DMS53 treated with DMSO at 0.1 percent for 48 hours (cell line): ENCODE results near the gene CCDC73.
"Not testable (repeated sequence)": the region's sequence is repeated elsewhere in the genome, so short reads cannot be mapped to it uniquely, and the experiment has no call there.

ENCODE experiments used
- DNase-seq: peaks from one replicate; lab custom pipeline; 2025; ENCODE audit not compliant: unreplicated experiment; lab: John Stamatoyannopoulos, UW

CCDC73 gene

DNA sequence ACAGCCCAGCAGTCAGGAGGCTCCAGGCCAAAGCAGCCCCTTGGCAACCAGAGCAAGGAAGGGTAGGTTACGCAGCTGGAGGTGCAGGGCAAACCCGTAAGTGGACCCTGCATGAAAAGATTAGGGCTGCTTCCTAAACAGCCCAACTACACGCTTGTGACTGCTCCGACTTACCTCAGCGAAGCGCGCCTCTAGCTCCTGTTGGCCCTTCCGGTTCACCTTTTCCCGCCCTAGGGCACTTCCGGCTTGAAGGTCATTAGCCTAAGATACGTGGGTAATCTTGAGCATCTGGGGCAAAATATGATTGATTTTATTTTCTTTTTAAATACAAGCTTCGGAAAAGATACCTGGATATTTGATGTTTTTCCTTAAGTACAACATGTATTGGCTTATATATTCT, at the start of gene CCDC73:
Gene CCDC73 (minus strand): TSS at position 224 of the 400 bp plus-strand sequence. CDS start 34,419 bp downstream, outside the sequence.
- no peak for DNase-seq

DNA sequence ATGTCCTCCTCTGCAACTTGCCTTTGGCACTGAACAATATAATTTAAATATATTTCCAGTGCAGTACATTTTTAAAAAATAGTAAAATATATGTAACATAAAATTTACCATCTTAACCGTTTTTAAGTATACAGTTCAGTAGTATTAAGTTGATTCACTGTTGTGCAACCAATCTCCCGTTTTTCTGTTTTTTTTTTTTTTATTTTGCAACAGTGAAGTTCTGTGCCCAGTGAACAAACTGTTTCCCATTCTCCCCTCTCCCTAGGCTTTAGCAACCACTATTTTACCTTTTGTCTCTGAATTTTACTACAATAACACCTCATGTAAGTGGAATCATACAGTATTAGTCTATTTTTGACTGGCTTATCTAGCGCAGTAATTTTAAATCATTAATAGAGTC, 49.1 kb upstream of the CCDC73 start:
- no peak for DNase-seq

DNA sequence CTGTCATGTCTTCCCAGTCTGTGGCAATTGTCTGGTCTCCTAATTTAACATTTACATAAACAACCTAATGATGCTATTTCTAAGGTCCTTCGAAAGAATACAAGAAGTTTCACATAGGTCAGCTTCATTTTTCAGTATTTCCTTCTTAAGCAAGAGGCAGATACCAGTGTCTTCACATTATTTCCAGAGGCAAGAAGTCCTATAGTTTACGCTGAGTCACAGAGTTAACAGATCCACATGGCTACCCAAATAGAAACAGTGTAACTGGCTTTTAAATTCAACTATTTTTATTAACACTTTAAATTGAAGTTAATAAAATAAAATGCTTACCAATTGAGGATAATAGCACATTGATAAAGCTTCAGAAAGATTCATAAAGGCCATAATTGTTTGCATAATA, 46.1 kb upstream of the CCDC73 start:
- no peak for DNase-seq

DNA sequence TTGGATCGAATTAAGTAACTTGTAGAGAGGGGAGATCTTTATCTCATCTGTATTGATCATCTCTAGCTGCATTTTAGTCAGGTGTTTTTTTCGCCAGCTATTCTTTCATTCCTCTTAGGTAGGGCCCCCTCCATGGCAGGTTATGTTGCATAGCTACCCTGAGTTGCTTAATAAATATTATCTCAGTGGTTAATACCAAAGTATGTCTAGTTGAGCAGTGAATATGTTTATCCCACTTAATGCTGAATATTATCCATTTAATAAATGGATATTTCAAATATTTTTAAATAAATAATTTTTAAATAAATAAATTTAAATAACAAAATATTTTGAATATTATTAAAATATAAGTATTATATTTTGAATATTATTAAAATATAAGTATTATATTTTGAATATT, 44.8 kb upstream of the CCDC73 start:
- no peak for DNase-seq

DNA sequence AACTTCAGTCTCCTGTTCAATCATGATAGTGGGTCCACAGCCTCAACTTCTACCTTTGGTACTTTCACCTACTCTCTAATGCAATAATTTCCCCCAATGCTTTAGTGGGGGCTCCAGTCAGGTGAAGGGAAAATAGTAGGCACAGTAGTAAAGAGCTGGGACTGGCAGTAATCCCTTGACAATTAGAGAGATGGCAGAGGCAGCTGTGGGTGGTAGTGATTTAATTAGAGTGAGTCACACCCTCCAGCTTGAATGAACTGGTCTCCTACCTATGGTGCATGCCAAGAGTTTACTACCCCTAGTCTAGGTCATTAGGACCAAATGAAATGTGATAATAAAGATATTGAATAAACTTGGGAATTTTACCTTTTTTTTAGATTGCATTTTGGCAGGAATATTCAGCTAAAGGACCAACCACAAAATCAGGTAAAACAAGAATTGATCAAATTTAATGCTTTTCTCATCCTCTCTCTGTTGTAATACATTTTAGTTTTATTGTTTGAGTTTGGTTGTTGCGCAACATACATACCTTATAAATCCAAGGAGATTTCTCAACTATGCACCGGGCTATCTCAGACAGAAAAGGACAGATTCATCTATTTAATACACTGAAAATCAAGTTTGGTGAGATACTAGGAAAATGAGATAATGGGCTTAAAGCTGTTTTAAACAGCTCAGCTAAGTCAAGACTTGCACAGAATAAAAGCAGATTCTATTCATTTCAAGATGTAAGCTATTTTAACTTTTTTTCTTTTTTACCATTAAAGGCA, 44.2 kb upstream of the CCDC73 start:
- DNase-seq = no peak

DNA sequence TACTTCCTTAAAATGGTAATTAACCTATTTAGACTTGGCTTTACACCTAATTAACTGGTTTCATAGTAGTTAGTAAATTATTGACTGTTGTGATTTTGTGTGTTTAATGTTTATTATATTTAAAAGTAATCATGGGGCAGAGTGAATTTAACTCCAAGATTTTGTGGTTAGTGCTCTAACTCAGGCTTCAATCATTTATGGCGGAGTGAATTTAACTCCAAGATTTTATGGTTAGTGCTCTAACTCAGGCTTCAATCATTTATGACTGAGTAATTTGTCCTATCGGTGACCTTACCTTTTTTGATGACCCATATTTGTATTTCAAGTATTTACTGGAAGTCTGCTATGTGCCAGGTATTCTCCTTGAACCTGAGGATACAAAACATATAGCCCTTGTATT, 42.5 kb upstream of the CCDC73 start:
- no peak for DNase-seq

DNA sequence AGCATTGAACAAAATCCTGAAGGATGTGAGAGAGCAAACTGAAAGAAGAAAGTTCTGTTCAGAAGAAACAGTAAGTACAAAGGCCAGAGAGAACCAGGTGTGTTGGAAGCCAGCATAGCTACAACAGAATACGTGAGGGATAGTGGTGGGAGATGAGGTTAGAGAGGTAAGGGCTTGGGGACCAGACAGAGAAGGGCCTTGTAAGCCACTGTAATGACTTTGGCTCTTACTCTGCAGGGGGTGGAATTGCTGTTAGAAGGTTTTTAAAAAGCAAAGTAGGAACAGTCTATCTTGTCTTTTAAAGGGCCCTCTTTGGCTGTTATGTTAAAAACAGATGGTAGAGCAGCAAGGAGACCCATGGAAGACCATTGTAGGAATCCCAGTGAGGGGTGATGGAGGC, 39.5 kb upstream of the CCDC73 start:
- no peak for DNase-seq

DNA sequence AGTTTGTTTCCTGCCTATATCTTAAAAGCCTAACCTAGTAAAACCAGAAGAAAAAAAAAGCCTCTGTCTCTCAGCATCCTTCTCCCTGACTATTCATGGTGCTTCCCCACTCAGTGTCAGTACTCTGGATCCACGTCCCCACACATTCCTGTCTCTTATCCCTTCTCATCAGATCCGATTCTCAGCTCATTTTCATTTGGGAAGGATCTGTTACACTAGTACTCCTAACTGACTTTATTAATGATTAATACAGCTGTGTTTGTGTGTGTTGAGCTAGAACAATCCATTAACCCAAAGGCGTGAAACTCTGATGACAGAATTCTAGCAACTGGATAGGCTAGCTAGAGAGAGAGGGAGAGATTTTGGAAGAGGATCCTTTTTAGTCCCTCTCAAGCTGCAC, 36.8 kb upstream of the CCDC73 start:
- no peak for DNase-seq

DNA sequence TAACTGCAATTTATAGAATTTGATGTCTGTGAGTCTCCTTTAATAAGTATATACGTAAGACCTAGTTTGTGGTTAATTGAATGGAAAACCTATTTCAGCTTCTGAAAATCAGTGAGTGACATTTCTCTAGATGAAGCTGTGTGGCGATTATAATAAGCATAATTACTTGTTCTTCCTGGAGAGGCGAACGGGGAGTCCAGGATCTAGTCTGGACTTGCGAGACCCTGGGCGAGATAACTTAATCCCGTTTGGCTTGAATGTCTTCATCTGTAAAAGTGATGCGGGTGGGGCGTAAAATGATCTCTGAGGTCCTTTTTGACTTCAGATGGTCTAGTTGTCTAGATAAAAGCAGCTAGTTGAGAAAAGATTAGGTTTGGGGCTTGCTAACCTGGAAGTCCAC, 36.3 kb upstream of the CCDC73 start:
- DNase-seq = no peak

DNA sequence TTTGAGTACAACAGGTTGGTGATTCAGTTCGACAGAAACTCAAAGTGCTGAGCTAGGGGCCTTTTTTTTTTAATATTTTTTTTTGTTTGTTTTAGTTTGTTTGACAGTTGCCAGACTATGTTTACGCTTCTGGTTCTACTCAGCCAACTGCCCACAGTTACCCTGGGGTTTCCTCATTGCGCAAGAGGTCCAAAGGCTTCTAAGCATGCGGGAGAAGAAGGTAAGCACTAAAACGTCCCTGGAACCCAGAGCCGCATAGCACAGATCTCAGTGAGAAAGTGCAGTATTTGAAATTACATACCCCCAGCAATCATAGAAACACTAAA, 35.9 kb upstream of the CCDC73 start:
- peak; percentile 52 for DNase-seq

DNA sequence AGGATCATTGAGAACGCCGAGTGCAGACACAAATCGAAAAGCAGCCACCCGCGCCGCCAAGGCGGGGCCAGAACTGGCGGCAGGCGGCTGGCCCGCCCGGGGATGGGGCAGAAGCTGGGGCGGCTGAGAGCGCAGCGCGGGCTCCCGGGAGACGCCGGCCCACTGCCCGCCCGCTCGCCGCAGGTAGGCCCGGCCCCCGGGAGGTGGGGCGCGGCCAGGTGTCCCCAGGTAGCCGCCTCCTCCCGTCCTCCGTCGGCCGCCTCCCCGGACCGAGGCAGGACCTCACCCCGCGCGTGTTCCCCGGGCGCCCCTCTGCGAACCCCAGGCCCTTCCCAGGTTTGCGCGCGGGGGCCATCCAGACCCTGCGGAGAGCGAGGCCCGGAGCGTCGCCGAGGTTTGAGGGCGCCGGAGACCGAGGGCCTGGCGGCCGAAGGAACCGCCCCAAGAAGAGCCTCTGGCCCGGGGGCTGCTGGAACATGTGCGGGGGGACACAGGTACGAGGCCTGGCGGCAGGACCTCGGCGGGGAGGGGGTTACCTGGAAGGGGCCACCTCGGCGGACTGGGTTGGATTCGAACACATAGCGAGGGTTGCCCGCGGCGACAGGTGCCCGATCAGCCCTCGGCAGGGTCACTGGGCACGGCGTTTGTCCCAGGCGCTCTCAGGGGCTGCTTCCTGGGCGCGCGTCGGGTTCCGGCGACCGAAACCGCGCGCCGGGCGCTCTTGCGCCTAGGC, 35.4 kb upstream of the CCDC73 start, which contains the start of gene PRRG4:
Gene PRRG4 (plus strand): TSS at position 248 of the 733 bp plus-strand sequence. CDS start 603 bp downstream, outside the sequence.
- DNase-seq = peak; percentile 68

DNA sequence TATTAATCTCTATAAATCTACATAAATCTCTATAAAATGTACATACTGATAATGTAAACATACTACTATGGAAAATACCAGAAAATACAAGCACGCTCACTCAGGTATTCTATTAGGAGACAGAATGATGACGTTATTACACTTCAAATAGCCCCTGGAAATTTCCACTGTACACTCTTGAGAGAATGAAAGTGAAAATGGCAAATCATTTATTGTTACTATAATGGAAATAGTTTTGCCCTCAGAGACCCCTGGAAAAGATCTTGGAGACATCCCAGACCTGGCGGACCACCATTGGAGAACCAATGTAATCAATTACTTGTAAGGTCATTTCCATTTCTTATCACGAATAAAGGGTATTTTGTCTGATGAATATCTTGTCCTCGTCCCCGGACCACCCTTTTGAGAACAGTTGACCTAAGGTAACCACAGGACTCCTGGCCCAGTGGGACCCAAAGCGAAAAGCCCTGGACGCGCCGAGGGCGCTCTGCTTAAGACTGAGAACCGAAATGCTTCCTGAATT, 34.8 kb upstream of the CCDC73 start:
- DNase-seq = peak; percentile 37

DNA sequence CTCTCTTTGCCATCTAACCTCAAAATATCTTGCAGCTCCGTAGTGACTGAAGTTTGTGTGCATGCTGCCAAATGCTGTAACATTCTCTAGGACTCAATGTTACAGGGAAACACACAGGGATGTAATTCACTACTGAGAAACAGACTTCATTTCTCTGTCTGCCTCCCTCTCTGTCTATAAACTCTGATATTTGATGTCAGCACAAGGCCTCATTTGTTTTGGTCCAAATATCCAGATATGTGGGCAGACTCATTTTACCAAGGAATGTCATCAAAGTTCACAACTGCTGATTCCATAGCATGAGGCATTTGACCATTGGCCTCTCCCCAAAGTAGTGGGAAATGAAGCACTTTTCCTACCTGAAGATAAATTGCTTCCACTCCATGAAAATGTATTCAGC, 32.8 kb upstream of the CCDC73 start:
- DNase-seq = no peak

DNA sequence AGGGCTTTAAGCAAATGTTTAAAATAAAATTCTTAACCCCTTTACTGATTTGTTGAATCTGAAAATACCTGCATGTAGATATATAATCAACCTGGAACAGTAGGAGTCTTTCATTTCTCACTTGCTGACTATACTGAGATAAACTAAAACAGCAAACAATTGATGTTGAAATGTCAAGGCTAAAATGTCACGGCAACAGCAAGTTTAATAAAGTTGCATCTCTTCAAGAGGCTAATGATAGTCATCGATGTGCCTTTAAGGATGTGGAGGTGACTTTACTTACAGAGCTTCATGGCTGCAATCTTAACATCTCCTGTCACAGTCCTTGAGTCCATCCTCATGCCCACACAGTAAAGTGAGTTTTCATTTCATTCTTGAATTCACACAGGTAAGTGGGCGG, 31.7 kb upstream of the CCDC73 start:
- DNase-seq = no peak

DNA sequence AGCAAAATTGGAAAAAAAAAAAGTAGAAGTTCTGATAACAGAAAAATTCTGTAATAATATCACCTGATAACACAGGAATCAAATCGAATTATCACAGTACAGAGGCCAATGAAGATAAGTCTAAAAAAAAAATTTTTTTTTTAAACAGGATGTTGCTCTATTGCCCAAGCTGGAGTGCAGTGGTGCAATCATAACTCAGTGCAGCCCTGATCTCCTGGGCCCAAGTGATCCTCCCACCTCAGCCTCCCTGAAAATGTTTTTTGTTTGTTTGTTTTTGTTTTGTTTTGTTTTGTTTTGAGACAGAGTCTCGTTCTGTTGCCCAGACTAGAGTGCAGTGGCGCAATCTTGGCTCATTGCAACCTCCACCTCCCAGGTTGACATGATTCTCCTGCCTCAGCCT, 29.2 kb upstream of the CCDC73 start:
- DNase-seq = not testable (repeated sequence)

DNA sequence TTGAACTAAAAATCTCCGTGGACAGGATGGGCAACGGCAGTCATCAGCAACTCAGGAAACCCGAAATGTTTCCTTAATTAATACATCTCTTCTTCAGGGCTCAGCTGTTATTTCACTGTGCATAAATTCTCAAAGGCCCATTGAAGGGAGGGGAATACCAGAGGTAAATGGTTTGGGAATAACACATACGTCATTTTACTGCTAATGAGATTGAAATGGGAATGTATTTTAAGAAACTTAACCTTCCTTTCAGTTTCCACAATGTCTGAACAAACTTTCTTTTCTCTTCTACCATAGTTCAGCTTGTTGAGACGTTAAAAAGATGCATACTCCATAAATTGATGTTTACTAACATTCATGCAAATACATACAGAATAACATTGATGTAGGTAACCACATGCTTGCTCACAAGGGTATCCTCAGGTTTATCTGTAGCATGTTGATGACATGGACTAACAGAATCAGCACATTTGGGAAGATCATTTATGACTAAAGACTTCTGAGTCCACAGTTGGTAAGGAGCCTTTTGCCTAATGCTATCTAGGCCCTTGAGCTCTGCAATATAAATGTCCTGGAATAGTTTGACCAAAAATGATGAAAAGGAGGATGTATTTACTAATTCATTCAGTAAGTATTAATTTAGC, 27.6 kb upstream of the CCDC73 start:
- no peak for DNase-seq

DNA sequence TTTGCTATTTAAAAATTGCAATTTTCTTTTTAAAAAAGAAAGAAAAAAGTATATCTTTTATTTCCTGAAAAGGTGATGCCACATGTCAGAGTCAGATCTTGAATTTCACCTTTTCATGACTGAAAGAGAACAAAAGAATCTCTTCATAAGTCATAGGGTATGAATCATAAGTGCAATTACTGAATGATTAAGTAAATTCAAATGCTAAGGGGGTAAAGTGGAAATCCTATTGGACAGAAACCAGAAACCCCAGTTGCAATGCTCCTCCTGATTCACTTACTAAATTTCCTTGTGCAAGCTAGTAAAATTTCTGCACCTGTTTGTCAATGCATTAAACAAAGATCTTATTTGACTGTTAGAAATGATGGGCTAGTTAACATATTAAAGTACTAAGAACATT, 27.1 kb upstream of the CCDC73 start:
- no peak for DNase-seq

DNA sequence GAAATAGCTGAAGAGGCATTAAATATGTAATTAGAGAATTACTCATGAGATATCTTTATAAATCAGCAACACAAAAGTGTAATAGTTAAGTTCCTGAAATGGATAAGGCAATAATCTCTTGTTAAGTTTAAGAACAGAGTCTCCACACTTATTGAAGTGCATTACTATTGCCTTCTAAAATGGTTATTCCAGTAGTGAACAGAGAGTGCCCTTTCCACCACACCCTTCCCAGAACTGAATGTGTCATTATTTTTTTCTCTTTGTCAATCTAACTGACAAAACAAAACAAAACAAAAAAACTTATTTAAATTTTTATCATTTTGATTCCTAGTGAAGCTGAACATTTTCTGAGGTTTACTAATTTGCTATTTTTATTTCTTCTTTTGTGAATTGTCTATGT, 26.0 kb upstream of the CCDC73 start:
- DNase-seq = no peak

DNA sequence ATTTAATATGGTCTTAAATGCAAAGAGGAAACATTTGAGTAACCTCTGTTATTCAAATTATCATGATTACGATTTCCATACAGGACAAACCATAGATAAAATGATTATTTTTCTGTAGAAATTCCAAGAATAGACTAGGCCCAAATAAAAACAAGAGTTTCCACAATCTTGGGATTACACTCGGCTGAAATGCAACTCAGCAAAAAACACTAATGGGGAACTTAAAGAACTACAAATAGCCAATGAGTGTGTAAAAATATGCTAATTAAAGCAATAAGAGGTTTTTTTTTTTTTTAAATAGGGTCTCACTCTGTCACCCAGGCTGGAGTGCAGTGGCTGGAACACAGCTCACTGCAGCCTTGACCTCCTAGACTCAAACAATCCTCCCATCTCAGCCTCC, 24.7 kb upstream of the CCDC73 start:
- no peak for DNase-seq

DNA sequence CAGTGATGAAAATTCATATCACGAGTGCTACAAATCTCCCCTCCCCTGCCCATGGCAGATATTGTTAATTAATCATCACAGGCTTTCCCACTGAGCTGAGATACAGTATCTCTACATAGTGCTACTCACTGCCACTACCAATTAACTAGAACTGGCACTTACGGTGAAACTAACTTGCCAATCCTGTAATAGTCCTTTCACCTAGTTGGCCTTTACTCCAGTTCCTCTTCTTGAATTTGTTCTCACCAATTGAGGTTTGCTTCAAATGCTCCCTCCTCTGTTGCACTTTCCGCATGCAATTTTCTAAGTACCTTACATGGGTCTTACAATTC, 23.4 kb upstream of the CCDC73 start:
- no peak for DNase-seq

DNA sequence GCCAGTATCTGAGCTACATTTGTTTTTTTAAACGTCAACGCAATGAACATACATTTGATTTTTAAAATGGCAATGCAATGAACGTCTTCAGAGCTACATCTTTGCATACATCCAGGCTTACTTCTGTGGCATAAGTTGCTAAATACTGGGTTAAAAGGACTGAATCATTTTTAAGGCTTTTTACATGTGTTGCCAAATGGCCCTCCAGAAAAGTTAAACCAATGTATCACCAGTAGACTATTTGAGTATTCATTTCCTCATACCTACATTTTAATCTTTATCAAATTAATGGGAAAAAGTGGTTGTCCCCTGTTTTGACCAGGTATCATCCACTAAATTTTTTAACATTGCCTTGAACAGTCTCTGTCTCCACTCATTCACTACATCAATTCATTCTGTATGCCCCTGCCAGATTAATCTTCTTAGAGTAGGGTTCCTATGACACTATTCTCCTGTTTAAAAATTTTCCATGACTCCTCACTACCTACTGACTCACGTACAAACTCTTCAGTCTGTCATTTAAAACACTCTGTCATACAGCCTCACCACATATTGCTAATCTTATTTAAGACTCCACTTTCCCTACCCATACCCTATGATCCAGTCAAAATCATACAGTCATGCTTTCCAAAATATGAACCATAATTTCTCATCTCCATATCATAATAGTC, 22.9 kb upstream of the CCDC73 start:
- DNase-seq = no peak
